DND-41 (cell line): ENCODE data around the gene CPZ.

ENCODE experiments used
- CTCF ChIP-seq: IDR thresholded peaks from 2 replicates; pipeline ENCODE4 v1.5.1; 2012; ENCODE audit warnings: borderline replicate concordance, low read length, moderate library complexity, mild to moderate bottlenecking; ENCODE audit not compliant: poor library complexity, severe bottlenecking; ENCODE audit errors: extremely low read depth
- EZH2 ChIP-seq: IDR thresholded peaks from 3 replicates; pipeline ENCODE4 v1.6.1; 2012; ENCODE audit warnings: borderline replicate concordance, low read depth, mild to moderate bottlenecking, moderate library complexity, low read length, inconsistent platforms; ENCODE audit not compliant: severe bottlenecking

- TF ChIP-seq CTCF (no peak), EZH2 (no peak)
Measured at GRCh38 chr4:8648296-8648695, 55.7 kb downstream of the CPZ start.
